Mesenchymal stem cell (in vitro differentiated cells and primary cell): Measurements from ENCODE around the gene NPTXR.

ENCODE experiments used
- DNase-seq: peaks from one replicate; pipeline ENCODE4 v3.0.0-alpha.2; 2013
- H2AFZ ChIP-seq: one replicate; pipeline ENCODE4 v1.6.1; 2013; ENCODE audit warnings: low read depth, mild to moderate bottlenecking, control low read depth, inconsistent platforms, low read length, moderate library complexity
- H2AK5ac ChIP-seq: 2 replicates; pipeline ENCODE4 v1.6.1; 2013; ENCODE audit warnings: low read length, moderate library complexity, mild to moderate bottlenecking, inconsistent platforms; ENCODE audit not compliant: severe bottlenecking
- H2BK120ac ChIP-seq: one replicate; pipeline ENCODE4 v1.6.1; 2013; ENCODE audit warnings: low read depth, mild to moderate bottlenecking, inconsistent platforms, low read length, moderate library complexity
- H2BK12ac ChIP-seq, 2 experiments: one replicate each; pipeline ENCODE4 v1.6.1; 2013; ENCODE audit warnings: inconsistent platforms in 2 of 2, low read length in 2 of 2, mild to moderate bottlenecking in 2 of 2, moderate library complexity in 2 of 2, control low read depth in 1 of 2
- H2BK15ac ChIP-seq: one replicate; pipeline ENCODE4 v1.6.1; 2013; ENCODE audit warnings: mild to moderate bottlenecking, low read depth, inconsistent platforms; ENCODE audit not compliant: poor library complexity, severe bottlenecking
- H2BK5ac ChIP-seq: 2 replicates; pipeline ENCODE4 v1.6.1; 2013; ENCODE audit warnings: low read depth, mild to moderate bottlenecking, low read length, control low read depth, inconsistent platforms; ENCODE audit not compliant: poor library complexity, severe bottlenecking
- H3K14ac ChIP-seq, 2 experiments: one replicate each; pipeline ENCODE4 v1.6.1; 2013; ENCODE audit warnings: inconsistent platforms in 2 of 2, low read length in 2 of 2, control low read depth in 1 of 2, mild to moderate bottlenecking in 1 of 2, moderate library complexity in 1 of 2
- H3K18ac ChIP-seq, 2 experiments: one replicate each; pipeline ENCODE4 v1.6.1; 2013; ENCODE audit warnings: inconsistent platforms in 2 of 2, low read length in 2 of 2, control low read depth in 1 of 2, low read depth in 1 of 2, mild to moderate bottlenecking in 1 of 2
- H3K23ac ChIP-seq, 2 experiments: one replicate each; pipeline ENCODE4 v1.6.1; 2013; ENCODE audit warnings: inconsistent platforms in 2 of 2, low read length in 2 of 2, mild to moderate bottlenecking in 2 of 2, moderate library complexity in 2 of 2, control low read depth in 1 of 2
- H3K27ac ChIP-seq: 2 replicates; pipeline ENCODE4 v1.5.1; 2013; ENCODE audit warnings: mild to moderate bottlenecking, moderate library complexity, low read length, control low read depth, inconsistent platforms; ENCODE audit not compliant: poor library complexity, severe bottlenecking
- H3K27me3 ChIP-seq, 2 experiments: 2 replicates each; pipeline versions ENCODE4 v1.6.1 to v1.7.0; 2013; ENCODE audit warnings: low read length in 2 of 2, mild to moderate bottlenecking in 2 of 2, moderate library complexity in 2 of 2, control low read depth in 1 of 2, inconsistent platforms in 1 of 2; ENCODE audit not compliant: control insufficient read depth in 1 of 2, insufficient read depth in 1 of 2
- H3K36me3 ChIP-seq, 2 experiments: 2 replicates each; pipeline versions ENCODE4 v1.6.1 to v1.7.0; 2013; ENCODE audit warnings: low read length in 2 of 2, control low read depth in 1 of 2, inconsistent platforms in 1 of 2, low read depth in 1 of 2, mild to moderate bottlenecking in 1 of 2; ENCODE audit not compliant: insufficient read depth in 2 of 2, control insufficient read depth in 1 of 2
- H3K4ac ChIP-seq, 2 experiments: one replicate each; pipeline ENCODE4 v1.6.1; 2013; ENCODE audit warnings: inconsistent platforms in 2 of 2, low read length in 2 of 2, mild to moderate bottlenecking in 2 of 2, moderate library complexity in 2 of 2, control low read depth in 1 of 2, low read depth in 1 of 2
- H3K4me1 ChIP-seq: 2 replicates; pipeline ENCODE4 v1.6.1; 2013; ENCODE audit warnings: low read depth, low read length, control low read depth; ENCODE audit not compliant: control insufficient read depth, insufficient read depth
- H3K4me2 ChIP-seq: 2 replicates; pipeline ENCODE4 v1.6.1; 2013; ENCODE audit warnings: low read length, mild to moderate bottlenecking, inconsistent platforms; ENCODE audit not compliant: poor library complexity, severe bottlenecking
- H3K4me3 ChIP-seq, 2 experiments: 2 replicates each; pipeline versions ENCODE4 v1.5.1 to v1.7.0; 2013; ENCODE audit warnings: low read length in 2 of 2, mild to moderate bottlenecking in 2 of 2, control low read depth in 1 of 2, low read depth in 1 of 2; ENCODE audit not compliant: insufficient read depth in 1 of 2
- H3K79me1 ChIP-seq: replicated peaks from 2 replicates; pipeline ENCODE4 v1.6.1; 2013; ENCODE audit warnings: mild to moderate bottlenecking, control low read depth, low read length, inconsistent platforms; ENCODE audit not compliant: poor library complexity, severe bottlenecking
- H3K9ac ChIP-seq: 2 replicates; pipeline ENCODE4 v1.7.0; 2013; ENCODE audit warnings: mild to moderate bottlenecking, low read length, moderate library complexity
- H3K9me3 ChIP-seq: 2 replicates; pipeline ENCODE4 v1.7.0; 2013; ENCODE audit warnings: mild to moderate bottlenecking, low read length; ENCODE audit not compliant: control insufficient read depth
- H4K8ac ChIP-seq: one replicate; pipeline ENCODE4 v1.6.1; 2013; ENCODE audit warnings: inconsistent platforms, mild to moderate bottlenecking, low read length, moderate library complexity
- H4K91ac ChIP-seq: one replicate; pipeline ENCODE4 v1.6.1; 2013; ENCODE audit warnings: mild to moderate bottlenecking, low read length, inconsistent platforms
- WGBS: methylation state at CpG from one replicate; pipeline ENCODE4 v1.1.7; 2013; ENCODE audit warnings: mixed read lengths; 5-methylcytosine and 5-hydroxymethylcytosine counted together

NPTXR gene

GRCh38 chr22:38868286-38868721, 24.5 kb upstream of the NPTXR start:
- Histone ChIP-seq H3K9ac (no peak overlapping the region), H2BK15ac (no peak overlapping the region), H3K27me3 (no peaks in the 10 kb centered on the region), H2AK5ac (no peak overlapping the region), H3K4me1 (peaks cover 21% of the 10 kb centered on the region), H3K4me3 (no peak overlapping the region), H4K91ac (no peak overlapping the region), H3K4me2 (no peak overlapping the region), H3K23ac (no peak overlapping the region), H2BK120ac (no peak overlapping the region), H3K4ac (no peak overlapping the region), H3K18ac (no peak overlapping the region), H3K14ac (no peak overlapping the region), H3K79me1 (peaks cover 54% of the 10 kb centered on the region), H2BK5ac (no peak overlapping the region), H3K27ac (no peak overlapping the region), H4K8ac (peak overlapping the region; percentile 30), H2BK12ac (peak overlapping the region in 1 of 2 experiments; percentile 32), H2AFZ (peak overlapping the region; percentile 15), H3K9me3 (no peaks in the 10 kb centered on the region), H3K36me3 (peaks cover 44 to 58% of the 10 kb centered on the region in 2 experiments)
- 96% methylated on average over 7 of the region's 8 CpGs for WGBS
- no peak for DNase-seq

- DNase-seq, result no peak
- H4K8ac ChIP-seq, result no peak overlapping the region
- H3K36me3 ChIP-seq, result peaks cover 44 to 62% of the 10 kb centered on the region in 2 experiments
- H3K4me2 ChIP-seq, result no peak overlapping the region
- peaks cover 59% of the 10 kb centered on the region for H3K79me1 ChIP-seq
- H3K27me3 ChIP-seq, result no peaks in the 10 kb centered on the region
- H4K91ac ChIP-seq, result no peak overlapping the region
- WGBS, result 95% methylated on average over 18 of the region's 18 CpGs
- H3K4me1 ChIP-seq, result peaks cover 22% of the 10 kb centered on the region
- no peaks in the 10 kb centered on the region for H3K9me3 ChIP-seq
- H3K4me3 ChIP-seq, result no peak overlapping the region
- no peak overlapping the region for H2BK120ac ChIP-seq
- H2BK12ac ChIP-seq, result no peak overlapping the region
- no peak overlapping the region for H3K4ac ChIP-seq
- H2AFZ ChIP-seq, result no peak overlapping the region
- no peak overlapping the region for H3K23ac ChIP-seq
- no peak overlapping the region for H3K9ac ChIP-seq
- no peak overlapping the region for H3K18ac ChIP-seq
- H3K27ac ChIP-seq, result no peak overlapping the region
- no peak overlapping the region for H3K14ac ChIP-seq
- H2AK5ac ChIP-seq, result no peak overlapping the region
- H2BK15ac ChIP-seq, result no peak overlapping the region
- H2BK5ac ChIP-seq, result no peak overlapping the region
Measured at GRCh38 chr22:38867471-38868285, 23.9 kb upstream of the NPTXR start.

GRCh38 chr22:38867124-38867455, 23.3 kb upstream of the NPTXR start:
- no peak overlapping the region for H3K4ac ChIP-seq
- no peak overlapping the region for H4K91ac ChIP-seq
- H3K23ac ChIP-seq, result no peak overlapping the region
- no peak overlapping the region for H3K9ac ChIP-seq
- no peak for DNase-seq
- H2BK5ac ChIP-seq, result no peak overlapping the region
- peaks cover 61% of the 10 kb centered on the region for H3K79me1 ChIP-seq
- WGBS, result 92% methylated on average over 13 of the region's 13 CpGs
- peaks cover 44 to 62% of the 10 kb centered on the region in 2 experiments for H3K36me3 ChIP-seq
- H2BK120ac ChIP-seq, result no peak overlapping the region
- H3K27me3 ChIP-seq, result no peaks in the 10 kb centered on the region
- H3K27ac ChIP-seq, result no peak overlapping the region
- peaks cover 22% of the 10 kb centered on the region for H3K4me1 ChIP-seq
- no peak overlapping the region for H3K4me2 ChIP-seq
- H3K14ac ChIP-seq, result no peak overlapping the region
- no peak overlapping the region for H3K18ac ChIP-seq
- no peak overlapping the region for H2AFZ ChIP-seq
- no peak overlapping the region for H4K8ac ChIP-seq
- H2BK12ac ChIP-seq, result no peak overlapping the region
- no peaks in the 10 kb centered on the region for H3K9me3 ChIP-seq
- H2AK5ac ChIP-seq, result no peak overlapping the region
- no peak overlapping the region for H2BK15ac ChIP-seq
- no peak overlapping the region for H3K4me3 ChIP-seq

- Histone ChIP-seq H3K79me1 (peaks cover 64% of the 10 kb centered on the region), H2AK5ac (no peak overlapping the region), H3K27me3 (no peaks in the 10 kb centered on the region), H3K9ac (no peak overlapping the region), H2BK15ac (no peak overlapping the region), H3K36me3 (peaks cover 44 to 62% of the 10 kb centered on the region in 2 experiments), H3K14ac (no peak overlapping the region), H3K18ac (no peak overlapping the region), H3K4me2 (no peak overlapping the region), H3K27ac (no peak overlapping the region), H3K4me1 (peaks cover 25% of the 10 kb centered on the region), H2BK12ac (no peak overlapping the region), H4K8ac (no peak overlapping the region), H2BK120ac (no peak overlapping the region), H2AFZ (no peak overlapping the region), H3K23ac (no peak overlapping the region), H3K4ac (no peak overlapping the region), H3K9me3 (no peaks in the 10 kb centered on the region), H2BK5ac (no peak overlapping the region), H4K91ac (no peak overlapping the region), H3K4me3 (no peak overlapping the region)
- WGBS, result 94% methylated on average over 71 of the region's 75 CpGs
- no peak for DNase-seq
Measured at GRCh38 chr22:38866399-38867123, 22.7 kb upstream of the NPTXR start.
